ENCODE measurements around the gene HNRNPH1. TPM values are rescaled to one million over a fixed set of nuclear protein-coding genes. Genes with fewer than 3 reads are reported as not detected.

HNRNPH1 gene
- total and polyA plus RNA-seq, 2 of the 13 experiments (the other 11 are each of a cell fraction or from before 2014, with no cell fraction given): 382 to 1,064 TPM

GRCh38 chr5:179623003-179623905, at the start of gene HNRNPH1 (continued):
- TF ChIP-seq CAMTA2 (CRISPR knock-in tag; IDR thresholded peaks at IDR 0.05; ENCODE audit: borderline replicate concordance) (no peak), KMT2B (CRISPR knock-in tag; IDR thresholded peaks at IDR 0.05) (peak; percentile 33; the same call in 1 of the 2 replicates), RAD51 (IDR thresholded peaks at IDR 0.05; ENCODE audit: borderline replicate concordance) (no peak), ZKSCAN5 (CRISPR knock-in tag; IDR thresholded peaks at IDR 0.05) (peak; percentile 48; the same call in 1 of the 2 replicates), PRMT3 (CRISPR knock-in tag; IDR thresholded peaks at IDR 0.05; ENCODE audit: borderline replicate concordance, low read depth) (0 out of 2 replicates have a peak, but pooled peaks have one; percentile 28), ZNF354B (CRISPR knock-in tag; IDR thresholded peaks at IDR 0.05) (no peak), ZNF160 (CRISPR knock-in tag; IDR thresholded peaks at IDR 0.05) (peak; percentile 91; the same call in 1 of the 2 replicates), IRF1 (CRISPR knock-in tag; IDR thresholded peaks at IDR 0.05; ENCODE audit: low read depth) (0 out of 2 replicates have a peak, but pooled peaks have one; percentile 41), ESRRA (CRISPR knock-in tag; IDR thresholded peaks at IDR 0.05; ENCODE audit: low read depth) (0 out of 2 replicates have a peak, but pooled peaks have one; percentile 34), ZNF609 (CRISPR knock-in tag; IDR thresholded peaks at IDR 0.05; ENCODE audit: borderline replicate concordance) (no peak), ZNF367 (CRISPR knock-in tag; IDR thresholded peaks at IDR 0.05; ENCODE audit: borderline replicate concordance) (no peak; the same call in 1 of the 2 replicates), ZNF747 (CRISPR knock-in tag; IDR thresholded peaks at IDR 0.05; ENCODE audit: borderline replicate concordance) (no peak; the same call in 1 of the 2 replicates), RFX1 (IDR thresholded peaks at IDR 0.05) (no peak), DBP (CRISPR knock-in tag; IDR thresholded peaks at IDR 0.05; ENCODE audit: not compliant biosample characterization) (no peak), KAT2B (IDR thresholded peaks at IDR 0.05; ENCODE audit: borderline replicate concordance, low read depth, low read length) (0 out of 2 replicates have a peak, but pooled peaks have one; percentile 8), NBN (conservative IDR thresholded peaks at IDR 0.05) (no peak), ZXDC (CRISPR knock-in tag; IDR thresholded peaks at IDR 0.05) (peak; percentile 82; the same call in 1 of the 2 replicates)

Data from HepG2 (cell line).